GM18873 (cell line): ENCODE data around the gene ITGA7.
A peak's percentile ranks its signal among the peaks of the same experiment; 100 is the strongest.

Experiments used
- ATAC-seq: cut with Tn5 transposase; IDR thresholded peaks from one replicate; pipeline ENCODE4 v1.9.1; 2021; ENCODE audit warnings: mild to moderate bottlenecking, moderate library complexity, moderate number of reproducible peaks; ENCODE audit not compliant: unreplicated experiment, low FRiP score

Gene ITGA7

DNA sequence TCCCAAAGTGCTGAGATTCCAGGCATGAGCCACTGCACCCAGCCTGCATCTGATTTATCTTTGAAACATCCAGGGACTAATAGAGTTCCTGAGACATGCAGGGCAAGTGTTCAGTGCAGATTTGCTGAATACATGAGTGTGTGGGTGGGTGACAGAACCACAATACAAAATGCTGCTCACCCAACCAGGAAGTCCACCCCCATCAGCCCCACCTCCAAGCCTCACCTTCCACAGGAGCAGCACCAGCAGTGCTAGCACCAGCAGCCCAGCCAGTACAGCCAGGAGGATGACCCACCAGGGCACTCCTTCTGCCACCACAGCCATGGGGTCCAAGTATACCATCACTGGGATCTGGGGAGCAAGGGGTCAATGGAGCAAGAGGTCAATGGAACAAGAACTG, 20.0 kb downstream of the ITGA7 start:
- no peak for ATAC-seq

DNA sequence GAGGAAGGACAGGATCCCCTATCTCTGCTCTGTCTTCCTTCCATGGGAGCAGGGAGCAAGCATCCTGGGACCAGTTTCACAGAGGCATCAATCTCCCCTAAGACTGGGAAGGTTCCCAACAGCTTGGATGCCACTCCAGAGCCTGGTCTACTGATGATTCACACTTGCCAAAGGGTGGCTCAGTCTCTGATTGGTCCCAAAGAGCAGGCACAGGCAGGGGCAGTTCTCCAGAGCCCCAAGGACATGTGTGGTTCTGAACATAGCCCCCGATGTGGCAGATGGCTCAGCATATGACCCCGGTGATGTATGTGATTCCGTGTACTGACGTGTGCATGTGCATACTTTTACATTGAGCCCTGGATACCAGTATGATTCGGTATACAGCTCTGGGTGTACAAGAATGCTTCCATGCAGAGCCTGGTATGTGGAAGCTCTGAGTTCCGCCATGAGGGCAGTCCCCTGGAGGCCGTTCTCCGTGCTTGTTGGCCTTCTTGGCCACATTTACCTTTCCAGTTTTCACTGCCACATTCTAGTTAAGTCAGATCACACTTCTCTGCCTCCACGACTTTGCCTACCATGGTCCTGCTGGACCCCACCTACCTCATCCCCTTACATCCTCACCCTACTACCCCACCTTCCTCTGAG, 21.2 kb downstream of the ITGA7 start:
- ATAC-seq: no peak

DNA sequence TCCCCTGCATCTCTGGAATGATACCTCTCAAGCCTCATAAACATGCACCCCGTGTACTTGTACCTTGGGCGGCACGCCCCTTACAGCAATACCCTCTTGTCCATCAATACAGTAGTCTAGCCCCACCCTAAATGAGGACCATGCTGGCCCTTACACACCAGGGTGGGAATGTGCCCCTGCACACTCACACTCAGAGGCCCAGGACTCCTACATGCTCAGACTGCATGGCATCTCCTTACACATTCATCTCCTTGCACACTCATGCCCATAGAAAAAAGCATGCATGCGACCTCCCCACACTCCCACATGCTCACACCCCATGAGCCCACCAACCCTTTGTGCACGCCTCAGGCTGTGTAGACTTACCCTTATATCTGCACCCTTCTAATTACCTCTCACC, 22.0 kb downstream of the ITGA7 start:
- ATAC-seq: no peak

DNA sequence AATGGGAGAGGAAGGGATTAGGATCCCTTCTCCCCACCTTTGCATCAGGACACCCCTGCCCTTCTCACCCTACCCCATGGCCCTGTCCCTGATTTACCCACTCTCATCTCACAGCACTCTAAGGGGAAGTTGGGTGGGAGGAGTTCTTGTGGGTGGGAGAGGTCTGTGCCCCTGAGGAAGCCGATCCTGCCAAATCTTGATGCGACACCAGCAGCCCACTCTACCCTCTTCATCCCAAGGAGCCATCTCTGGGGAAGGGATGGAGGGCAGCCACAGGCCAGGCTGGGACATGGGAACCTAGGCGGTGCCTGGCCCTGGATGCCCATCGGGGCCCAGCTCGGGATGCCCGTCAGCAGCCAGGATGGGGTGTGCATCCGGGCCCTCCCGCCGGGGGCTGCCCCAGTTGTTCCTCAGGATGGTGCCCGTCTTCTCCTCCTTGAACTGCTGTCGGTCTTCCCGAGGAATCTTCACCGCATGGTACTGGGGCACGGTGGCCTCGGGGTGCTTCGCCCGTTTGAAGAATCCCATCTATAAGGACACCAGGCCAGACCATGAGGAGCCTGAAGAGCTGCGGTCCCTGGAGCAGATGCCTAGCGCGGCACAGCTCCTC, 22.8 kb downstream of the ITGA7 start:
- ATAC-seq: no peak

DNA sequence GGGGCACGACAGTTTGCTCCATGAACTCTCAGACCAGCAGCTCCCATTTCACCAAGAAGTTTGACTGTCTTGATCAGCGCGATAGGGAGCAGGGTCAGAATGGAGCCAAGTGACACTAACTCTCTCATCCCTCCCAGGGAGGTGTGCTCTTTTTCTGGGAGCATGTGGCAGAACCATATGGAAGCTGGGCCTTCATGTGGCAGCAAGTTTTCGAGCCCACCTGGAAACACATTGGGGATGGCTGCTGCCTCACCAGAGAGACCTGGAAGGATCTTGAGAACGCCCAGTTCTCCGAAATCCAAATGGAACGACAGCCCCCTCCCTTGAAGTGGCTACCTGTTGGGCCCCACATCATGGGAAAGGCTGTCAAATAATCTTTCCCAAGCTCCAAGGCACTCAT, 24.0 kb downstream of the ITGA7 start:
- no peak for ATAC-seq

DNA sequence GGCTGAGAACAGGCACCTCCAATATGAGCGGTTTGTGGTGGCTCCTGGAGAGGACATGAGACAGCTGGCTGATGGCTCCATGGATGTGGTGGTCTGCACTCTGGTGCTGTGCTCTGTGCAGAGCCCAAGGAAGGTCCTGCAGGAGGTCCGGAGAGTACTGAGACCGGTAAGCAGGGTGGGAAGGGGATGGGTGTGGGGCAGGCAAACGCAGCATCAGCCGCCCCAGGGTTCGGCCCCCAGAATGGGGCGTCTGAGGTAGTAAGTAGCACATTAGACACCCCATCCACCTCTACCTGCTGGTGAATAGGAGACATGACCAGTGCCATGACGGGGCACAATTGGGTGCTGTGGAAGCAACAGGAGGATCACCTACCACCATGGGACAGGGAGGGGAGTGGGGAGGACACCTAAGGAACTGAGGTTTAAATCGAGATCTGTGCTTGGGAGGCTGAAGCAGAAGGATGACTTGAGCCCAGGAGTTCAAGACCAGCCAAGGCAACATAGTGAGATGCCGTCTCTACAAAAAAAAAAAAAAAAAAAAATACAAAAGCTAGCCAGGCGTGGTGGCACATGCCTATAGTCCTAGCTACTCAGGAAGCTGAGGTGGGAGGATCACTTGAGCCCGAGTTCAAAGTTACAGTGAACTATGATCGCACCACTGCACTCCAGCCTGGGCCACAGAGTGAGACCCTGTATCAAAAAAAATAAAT, 25.5 kb downstream of the ITGA7 start:
- ATAC-seq: no peak

DNA sequence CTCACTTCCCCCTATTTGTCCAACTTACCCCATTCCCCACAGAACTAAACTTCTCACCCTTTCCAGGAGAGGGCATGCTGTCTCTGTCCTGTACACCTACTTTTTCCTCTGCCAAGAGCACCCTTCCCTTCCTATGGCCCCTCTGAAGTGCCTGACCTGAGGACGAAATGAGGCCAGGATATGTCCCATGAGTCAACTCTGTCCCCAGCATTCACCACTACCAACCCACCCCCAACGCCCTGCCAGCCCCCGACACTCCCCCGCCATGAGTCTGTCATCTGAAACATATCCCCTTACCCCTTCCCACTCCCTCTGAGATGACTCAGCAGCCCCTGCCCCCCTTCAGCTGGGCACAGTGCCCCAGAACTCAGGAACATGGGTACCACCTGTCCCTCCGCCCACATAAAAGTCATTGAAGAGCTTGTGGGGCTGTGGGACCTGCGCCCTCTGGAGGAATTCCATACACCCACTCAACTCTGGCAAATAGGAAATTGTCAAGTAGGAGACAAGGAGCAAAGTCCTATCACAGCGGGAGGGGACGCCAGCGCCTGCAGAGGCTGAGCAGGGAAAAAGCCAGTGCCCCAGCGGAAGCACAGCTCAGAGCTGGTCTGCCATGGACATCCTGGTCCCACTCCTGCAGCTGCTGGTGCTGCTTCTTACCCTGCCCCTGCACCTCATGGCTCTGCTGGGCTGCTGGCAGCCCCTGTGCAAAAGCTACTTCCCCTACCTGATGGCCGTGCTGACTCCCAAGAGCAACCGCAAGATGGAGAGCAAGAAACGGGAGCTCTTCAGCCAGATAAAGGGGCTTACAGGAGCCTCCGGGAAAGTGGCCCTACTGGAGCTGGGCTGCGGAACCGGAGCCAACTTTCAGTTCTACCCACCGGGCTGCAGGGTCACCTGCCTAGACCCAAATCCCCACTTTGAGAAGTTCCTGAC, 26.3 kb downstream of the ITGA7 start:
- ATAC-seq: no peak

DNA sequence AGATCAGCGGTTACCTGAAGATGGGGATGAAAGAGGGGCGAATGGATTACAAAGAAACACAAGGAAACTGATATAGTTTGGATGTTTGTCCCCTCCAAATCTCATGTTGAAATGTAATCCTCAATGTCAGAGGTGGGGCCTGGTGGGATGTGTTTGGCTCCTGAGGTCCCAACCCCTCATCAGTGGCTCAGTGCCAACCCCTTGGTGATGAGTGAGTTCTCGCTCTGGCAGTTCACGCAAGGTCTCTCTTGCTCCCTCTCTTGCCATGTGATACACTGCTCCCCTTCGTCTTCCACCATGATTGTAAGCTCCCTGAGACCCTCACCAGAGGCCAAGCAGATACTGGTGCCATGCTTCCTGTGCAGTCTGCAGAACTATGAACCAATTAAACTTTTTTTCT, 28.0 kb downstream of the ITGA7 start:
- no peak for ATAC-seq

DNA sequence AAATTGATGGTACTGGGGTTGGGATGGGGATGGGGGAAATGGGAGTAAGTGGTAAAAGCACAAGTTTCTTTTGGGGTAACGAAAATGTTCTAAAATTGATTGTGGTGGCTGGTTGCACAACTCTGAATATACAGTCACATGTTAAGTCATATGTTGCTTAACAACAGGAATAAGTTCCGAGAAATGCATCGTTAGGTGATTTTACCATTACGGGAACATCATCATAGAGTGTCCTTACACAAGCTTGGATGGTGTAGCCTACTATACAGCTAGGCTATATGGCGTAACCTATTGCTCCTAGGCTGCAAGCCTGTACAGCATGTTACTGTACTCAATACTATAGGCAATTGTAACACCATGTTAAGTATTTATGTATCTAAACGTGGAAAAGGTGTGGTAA, 31.0 kb downstream of the ITGA7 start:
- ATAC-seq: no peak

DNA sequence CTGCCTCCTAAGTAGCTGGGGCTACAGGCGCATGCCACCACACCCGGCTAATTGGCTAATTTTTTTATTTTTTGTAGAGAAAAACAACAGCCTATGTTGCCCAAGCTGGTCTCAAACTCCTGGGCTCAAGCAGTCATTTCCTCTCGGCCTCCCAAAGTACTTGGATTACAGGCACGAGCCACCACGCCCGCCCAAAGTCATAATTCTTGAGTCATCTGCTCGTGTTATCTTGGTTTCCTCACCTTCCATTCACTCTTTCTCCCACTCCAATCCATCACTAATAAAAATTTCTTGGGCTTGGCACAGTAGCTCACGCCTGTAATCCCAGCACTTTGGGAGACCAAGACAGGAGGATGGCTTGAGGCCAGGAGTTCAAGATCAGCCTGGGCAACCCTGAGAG, 32.0 kb downstream of the ITGA7 start:
- ATAC-seq: no peak

DNA sequence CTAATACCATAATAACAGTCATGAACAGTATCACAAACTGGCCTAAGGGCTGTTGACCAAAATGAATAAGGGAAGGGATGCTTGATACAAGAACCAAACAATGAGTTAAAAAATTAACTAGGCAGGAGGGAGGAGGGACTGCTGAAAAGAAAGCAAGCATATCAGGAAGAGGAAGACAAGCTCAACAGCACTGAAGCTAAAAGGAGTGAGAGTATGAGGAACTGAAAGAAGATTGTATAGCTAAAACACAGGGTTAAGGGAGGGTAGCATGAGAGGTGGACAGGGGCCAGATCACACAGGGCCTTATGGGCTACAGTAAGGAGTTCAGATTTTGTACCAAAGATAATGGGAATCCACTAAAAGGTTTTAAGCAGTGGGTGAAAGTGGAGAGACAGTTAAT, 34.1 kb downstream of the ITGA7 start:
- ATAC-seq: peak; percentile 98

DNA sequence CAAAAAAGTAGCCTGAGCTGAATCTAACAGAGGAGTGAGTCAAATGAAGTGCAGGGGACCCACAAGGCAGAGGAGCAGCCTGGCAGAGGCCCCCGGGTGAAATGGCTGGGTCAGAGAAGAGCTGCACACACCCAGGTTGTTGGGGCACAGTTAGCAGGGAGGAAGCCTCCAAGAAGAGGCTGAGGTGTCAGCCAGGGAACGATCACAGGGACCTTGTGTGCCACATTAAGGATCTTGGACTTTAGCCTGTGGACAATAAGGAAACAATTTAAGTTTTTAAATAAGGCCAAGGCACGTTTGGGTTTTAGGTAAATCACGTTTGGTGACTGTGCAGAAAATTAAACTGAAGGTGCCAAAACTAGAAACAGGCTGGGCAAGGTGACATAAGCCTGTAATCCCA, 36.0 kb downstream of the ITGA7 start:
- ATAC-seq: no peak

DNA sequence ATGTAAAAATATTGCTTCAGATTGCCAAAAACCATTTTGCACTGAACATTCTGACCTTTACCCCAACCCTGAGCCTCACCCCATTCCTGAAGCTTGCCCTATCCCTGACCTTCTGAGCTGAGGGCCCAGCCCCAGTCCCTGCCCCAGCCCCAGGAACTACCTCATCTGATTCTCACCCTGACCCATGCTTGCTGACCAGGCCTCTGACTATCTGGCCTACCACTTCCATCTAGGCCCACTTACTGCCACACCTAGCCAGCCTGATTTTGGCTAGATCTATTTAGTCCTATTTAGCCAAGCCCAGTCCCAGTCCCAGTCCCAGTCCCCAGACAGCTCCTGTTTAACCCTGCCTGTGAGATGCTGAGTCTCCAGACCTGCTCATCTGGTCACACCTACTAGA, 37.4 kb downstream of the ITGA7 start:
- no peak for ATAC-seq

DNA sequence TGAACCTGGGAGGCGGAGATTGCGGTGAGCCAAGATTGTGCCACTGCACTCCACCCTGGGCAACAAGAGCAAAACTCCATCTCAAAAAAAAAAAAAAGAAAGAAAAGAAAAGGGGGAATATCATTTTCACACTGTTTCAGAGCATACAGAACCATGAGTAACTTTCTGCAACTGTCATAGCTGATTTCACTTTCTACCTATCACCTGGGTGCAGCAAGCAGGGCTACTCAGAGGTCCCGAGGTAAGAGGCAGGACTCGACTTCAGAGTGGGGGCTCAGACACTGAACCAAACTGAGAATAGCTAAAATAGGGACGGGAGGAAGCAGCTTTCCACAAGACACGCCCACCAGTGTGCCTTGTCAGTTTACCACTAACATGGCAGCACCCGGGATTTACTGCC, 41.2 kb downstream of the ITGA7 start:
- no peak for ATAC-seq

DNA sequence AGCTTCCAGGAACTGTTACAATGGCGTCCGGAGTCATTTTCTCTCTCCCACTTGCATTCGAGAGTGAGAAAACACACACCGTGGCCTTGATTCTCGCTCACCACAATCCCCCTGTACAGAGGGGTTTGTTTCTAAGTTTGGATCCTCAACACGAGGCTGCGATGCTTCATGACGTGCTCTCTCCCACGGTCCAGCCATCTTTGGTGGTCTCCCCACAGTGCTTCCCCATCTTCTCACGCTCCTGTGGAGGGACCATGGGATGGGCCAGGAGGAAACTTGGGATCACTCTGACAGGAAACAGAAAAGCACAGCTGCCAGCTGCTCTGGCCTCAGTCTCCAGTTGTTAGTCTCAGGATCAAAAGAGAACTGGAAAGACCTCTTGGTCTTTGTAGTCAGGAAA, 42.9 kb downstream of the ITGA7 start:
- ATAC-seq: no peak

DNA sequence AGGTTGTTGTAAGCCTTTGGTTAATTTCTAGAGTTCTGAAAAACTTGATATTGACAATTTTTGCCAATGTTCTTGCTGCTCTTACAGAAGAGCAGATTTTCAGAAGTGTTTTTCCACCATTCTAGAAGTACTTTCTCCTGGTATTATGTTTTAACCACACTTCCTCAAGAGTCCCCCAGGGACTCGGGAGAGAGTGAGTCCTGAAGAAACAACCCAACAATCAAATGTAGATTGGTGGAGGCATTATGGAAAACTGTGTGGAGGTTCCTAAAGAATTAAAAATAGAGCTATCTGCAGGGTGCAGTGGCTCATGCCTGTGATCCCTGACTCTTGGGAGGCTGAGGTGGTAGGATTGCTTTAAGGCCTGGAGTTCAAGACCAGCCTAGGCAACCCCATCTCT, 44.3 kb downstream of the ITGA7 start:
- no peak for ATAC-seq

DNA sequence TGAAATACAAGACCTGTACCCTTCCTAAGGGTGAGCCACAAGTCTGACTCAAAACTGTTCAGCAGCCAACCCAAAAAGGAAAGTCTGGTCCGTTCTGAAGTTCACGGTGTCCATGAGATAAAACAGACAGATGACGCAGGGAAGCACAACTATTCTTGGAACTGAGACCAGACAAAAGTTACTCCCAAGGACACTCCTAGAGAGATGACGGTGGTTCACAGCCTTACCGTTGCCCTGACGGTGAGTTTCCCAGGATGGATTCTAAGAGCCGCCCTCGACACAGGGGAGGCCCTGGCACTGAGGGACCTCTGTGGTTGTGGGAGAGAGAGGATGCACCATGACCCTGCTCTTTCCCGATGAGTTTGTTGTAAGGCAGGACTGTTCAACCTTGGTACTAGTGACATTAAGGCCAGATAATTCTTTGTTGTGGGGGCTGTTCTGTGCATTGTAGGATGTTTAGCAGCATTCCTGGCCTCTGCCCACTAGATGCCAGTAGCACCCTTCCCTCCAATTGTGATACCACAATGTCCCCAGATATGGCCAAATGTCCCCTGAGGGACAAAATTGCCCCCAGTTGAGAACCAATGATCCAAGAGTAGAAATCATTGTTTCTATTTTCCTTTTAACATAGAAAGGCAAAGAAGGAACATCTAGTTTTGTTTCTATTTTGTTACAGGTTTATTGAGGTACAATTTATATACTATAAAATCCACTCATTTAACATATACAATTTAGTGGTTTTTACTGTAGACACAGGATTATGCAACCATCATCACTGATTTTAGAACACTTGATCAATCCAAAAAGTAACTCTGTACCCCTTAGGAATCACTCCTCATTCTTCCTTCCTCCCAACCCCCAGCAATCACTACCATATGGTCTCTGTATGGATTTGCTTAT, 48.0 kb downstream of the ITGA7 start:
- ATAC-seq: no peak

DNA sequence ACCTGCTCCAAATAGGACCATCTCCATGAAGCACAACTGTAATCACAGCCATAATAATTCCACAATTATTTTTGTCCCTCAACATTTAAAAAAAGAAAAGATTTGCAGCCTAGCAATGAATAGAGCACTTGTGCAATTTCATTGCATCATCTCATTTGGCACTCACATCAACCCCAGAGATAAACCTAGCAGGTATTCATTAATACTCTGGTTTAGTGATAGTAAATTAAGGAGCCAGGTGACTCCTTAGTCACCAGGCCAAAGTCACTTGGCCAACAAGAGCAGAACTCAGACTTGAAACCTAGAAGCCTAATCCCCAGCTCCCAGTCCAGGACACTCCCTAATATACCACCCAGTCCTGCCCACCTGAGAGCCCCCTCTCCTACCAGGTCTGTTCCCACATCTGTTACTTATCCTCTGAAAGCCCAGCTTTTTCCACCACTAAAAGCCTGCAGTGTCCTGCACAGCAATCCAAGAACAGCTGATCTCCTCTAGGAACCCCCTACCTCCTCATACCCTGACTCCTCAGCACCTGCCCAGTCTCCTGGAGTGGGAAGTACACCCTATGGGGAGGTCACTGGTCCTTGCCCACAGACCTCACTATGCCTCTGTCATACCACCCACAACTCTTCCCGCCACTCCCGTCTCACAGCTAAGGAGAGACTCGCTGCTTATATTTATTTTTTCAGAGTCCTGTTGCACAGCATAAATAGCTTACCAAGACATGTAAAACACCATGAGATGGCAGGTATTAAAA, 48.9 kb downstream of the ITGA7 start:
- no peak for ATAC-seq

DNA sequence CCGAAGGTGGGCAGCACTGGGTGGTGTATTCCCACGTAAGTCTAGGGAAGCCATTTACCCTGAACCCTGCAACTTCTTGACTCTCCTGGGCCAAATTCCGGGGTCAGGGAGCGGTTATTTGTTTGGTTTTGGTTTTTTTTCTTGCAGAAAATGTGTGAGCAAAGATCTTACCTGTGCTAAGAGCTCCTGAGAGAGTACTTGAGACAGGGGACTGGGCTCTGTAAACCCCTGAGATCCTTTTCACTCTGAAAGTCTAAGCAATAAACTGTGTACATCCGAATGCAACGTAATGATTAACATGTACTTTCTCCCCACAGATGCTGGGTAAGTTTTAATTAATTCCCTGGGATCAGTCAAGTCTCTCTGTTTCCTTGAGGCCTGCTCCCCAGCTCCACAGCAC, 49.5 kb downstream of the ITGA7 start:
- no peak for ATAC-seq
